ENCODE measurements around the gene RHBDF2.

DNA sequence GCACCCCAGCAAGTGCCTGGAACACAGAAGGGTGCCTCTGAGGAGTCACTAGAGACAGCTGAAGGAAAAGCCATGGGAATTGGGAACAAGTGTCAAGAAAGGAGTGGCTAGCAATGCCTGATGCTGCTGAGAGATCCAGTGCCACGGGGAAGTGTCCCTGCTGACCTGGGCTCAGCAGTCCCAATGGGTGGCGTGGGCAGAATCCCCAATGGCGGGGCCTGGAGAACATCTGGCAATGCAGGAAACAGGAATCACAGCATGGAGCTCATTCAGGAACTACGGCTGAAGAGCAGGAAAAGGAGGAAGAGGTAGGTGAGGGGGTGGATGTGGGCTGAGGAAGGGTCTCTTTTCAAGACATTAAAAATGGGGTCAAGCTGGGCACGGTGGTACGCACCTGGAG lies 78.4 kb downstream of the RHBDF2 start:
- TF ChIP-seq, protein P1, sequence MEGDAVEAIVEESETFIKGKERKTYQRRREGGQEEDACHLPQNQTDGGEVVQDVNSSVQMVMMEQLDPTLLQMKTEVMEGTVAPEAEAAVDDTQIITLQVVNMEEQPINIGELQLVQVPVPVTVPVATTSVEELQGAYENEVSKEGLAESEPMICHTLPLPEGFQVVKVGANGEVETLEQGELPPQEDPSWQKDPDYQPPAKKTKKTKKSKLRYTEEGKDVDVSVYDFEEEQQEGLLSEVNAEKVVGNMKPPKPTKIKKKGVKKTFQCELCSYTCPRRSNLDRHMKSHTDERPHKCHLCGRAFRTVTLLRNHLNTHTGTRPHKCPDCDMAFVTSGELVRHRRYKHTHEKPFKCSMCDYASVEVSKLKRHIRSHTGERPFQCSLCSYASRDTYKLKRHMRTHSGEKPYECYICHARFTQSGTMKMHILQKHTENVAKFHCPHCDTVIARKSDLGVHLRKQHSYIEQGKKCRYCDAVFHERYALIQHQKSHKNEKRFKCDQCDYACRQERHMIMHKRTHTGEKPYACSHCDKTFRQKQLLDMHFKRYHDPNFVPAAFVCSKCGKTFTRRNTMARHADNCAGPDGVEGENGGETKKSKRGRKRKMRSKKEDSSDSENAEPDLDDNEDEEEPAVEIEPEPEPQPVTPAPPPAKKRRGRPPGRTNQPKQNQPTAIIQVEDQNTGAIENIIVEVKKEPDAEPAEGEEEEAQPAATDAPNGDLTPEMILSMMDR (IDR thresholded peaks at IDR 0.05): no peak
- no peak for TF ChIP-seq POLR2AphosphoS5 (IDR thresholded peaks at IDR 0.05; ENCODE audit: insufficient read depth in 1 of 2, low read depth in 1 of 2)
